ENCODE measurements around the gene MRPS10.

- no peak for TF ChIP-seq ARNTL (CRISPR knock-in tag; IDR thresholded peaks at IDR 0.05; ENCODE audit: borderline replicate concordance, low read depth)
- TF ChIP-seq PATZ1 (CRISPR knock-in tag; IDR thresholded peaks at IDR 0.05; ENCODE audit: borderline replicate concordance), result no peak
- TF ChIP-seq ZFP30 (CRISPR knock-in tag; IDR thresholded peaks at IDR 0.05), result no peak
- no peak; the same call in 1 of the 2 replicates for TF ChIP-seq ZFP3 (CRISPR knock-in tag; IDR thresholded peaks at IDR 0.05)
- no peak for TF ChIP-seq CSDC2 (CRISPR knock-in tag; IDR thresholded peaks at IDR 0.05)
- TF ChIP-seq GLIS3 (CRISPR knock-in tag; IDR thresholded peaks at IDR 0.05), result no peak
Observed at GRCh38 chr6:42204768-42205282, 12.8 kb downstream of the MRPS10 start.

Measured in SK-N-SH treated with all-trans-retinoic acid at 6 μM for 48 hours (cell line).